ENCODE measurements around the gene GOLGA6L6.
"Not testable (repeated sequence)": the region's sequence is repeated elsewhere in the genome, so short reads cannot be mapped to it uniquely, and the experiment has no call there.

The GOLGA6L6 gene

GRCh38 chr15:20541700-20542099 is at the start of gene GOLGA6L6:
TSS of gene GOLGA6L6 (minus strand) at chr15:20541800. CDS start at chr15:20541709, 91 bp downstream.
- not testable (repeated sequence) for DNase-seq (ENCODE audit: low read depth); H3K4me3 ChIP-seq (ENCODE audit: low read depth, low read length)

- DNase-seq (ENCODE audit: low read depth); H3K4me3 ChIP-seq (ENCODE audit: low read depth, low read length): not testable (repeated sequence)
Observed at GRCh38 chr15:20590069-20590468, 48.5 kb upstream of the GOLGA6L6 start.

GRCh38 chr15:20586821-20587220 is 45.2 kb upstream of the GOLGA6L6 start:
- not testable (repeated sequence) for DNase-seq (ENCODE audit: low read depth); H3K4me3 ChIP-seq (ENCODE audit: low read depth, low read length)

- not testable (repeated sequence) for H3K4me3 ChIP-seq (ENCODE audit: low read depth, low read length); DNase-seq (ENCODE audit: low read depth)
Observed at GRCh38 chr15:20582726-20583115, 41.1 kb upstream of the GOLGA6L6 start.

GRCh38 chr15:20582109-20582725 is 40.6 kb upstream of the GOLGA6L6 start:
- not testable (repeated sequence) for H3K4me3 ChIP-seq (ENCODE audit: low read depth, low read length); DNase-seq (ENCODE audit: low read depth)

GRCh38 chr15:20581261-20582108 is 39.9 kb upstream of the GOLGA6L6 start:
- not testable (repeated sequence) for H3K4me3 ChIP-seq (ENCODE audit: low read depth, low read length); DNase-seq (ENCODE audit: low read depth)

GRCh38 chr15:20579662-20580061 is 38.1 kb upstream of the GOLGA6L6 start:
- not testable (repeated sequence) for DNase-seq (ENCODE audit: low read depth); H3K4me3 ChIP-seq (ENCODE audit: low read depth, low read length)

GRCh38 chr15:20551289-20551688 is 9.7 kb upstream of the GOLGA6L6 start:
- not testable (repeated sequence) for H3K4me3 ChIP-seq (ENCODE audit: low read depth, low read length); DNase-seq (ENCODE audit: low read depth)

- DNase-seq (ENCODE audit: low read depth); H3K4me3 ChIP-seq (ENCODE audit: low read depth, low read length): not testable (repeated sequence)
Observed at GRCh38 chr15:20505926-20506658, 35.5 kb downstream of the GOLGA6L6 start.

GRCh38 chr15:20502839-20503238 is 38.8 kb downstream of the GOLGA6L6 start:
- H3K4me3 ChIP-seq (ENCODE audit: low read depth, low read length); DNase-seq (ENCODE audit: low read depth): not testable (repeated sequence)

GRCh38 chr15:20501512-20502222 is 39.9 kb downstream of the GOLGA6L6 start:
- not testable (repeated sequence) for H3K4me3 ChIP-seq (ENCODE audit: low read depth, low read length); DNase-seq (ENCODE audit: low read depth)

- not testable (repeated sequence) for DNase-seq (ENCODE audit: low read depth); H3K4me3 ChIP-seq (ENCODE audit: low read depth, low read length)
Observed at GRCh38 chr15:20497781-20498180, 43.8 kb downstream of the GOLGA6L6 start.

- H3K4me3 ChIP-seq (ENCODE audit: low read depth, low read length); DNase-seq (ENCODE audit: low read depth): not testable (repeated sequence)
Observed at GRCh38 chr15:20493035-20493434, 48.6 kb downstream of the GOLGA6L6 start.

- H3K4me3 ChIP-seq (ENCODE audit: low read depth, low read length): not testable (repeated sequence)
Observed at GRCh38 chr15:20492598-20492997, 49.0 kb downstream of the GOLGA6L6 start.

GRCh38 chr15:20489320-20489719 is 52.3 kb downstream of the GOLGA6L6 start:
- DNase-seq (ENCODE audit: low read depth); H3K4me3 ChIP-seq (ENCODE audit: low read depth, low read length): not testable (repeated sequence)

More at GRCh38 chr15:20492598-20492997, 49.0 kb downstream of the GOLGA6L6 start:
- DNase-seq (ENCODE audit: low read depth): not testable (repeated sequence)
